GM20000 (cell line): ENCODE results near the gene TTI1.

Source experiments
- DNase-seq: peaks from one replicate; pipeline ENCODE4 v3.0.0; 2012; ENCODE audit warnings: low spot score
- CTCF ChIP-seq: IDR thresholded peaks from 2 replicates; pipeline ENCODE4 v1.5.1; 2012; ENCODE audit warnings: mild to moderate bottlenecking, control low read depth; ENCODE audit errors: extremely low read depth, missing control alignments

Gene TTI1

GRCh38 chr20:37980876-37981275, 52.4 kb downstream of the TTI1 start:
- TF ChIP-seq CTCF: no peak
- no peak for DNase-seq

DNA sequence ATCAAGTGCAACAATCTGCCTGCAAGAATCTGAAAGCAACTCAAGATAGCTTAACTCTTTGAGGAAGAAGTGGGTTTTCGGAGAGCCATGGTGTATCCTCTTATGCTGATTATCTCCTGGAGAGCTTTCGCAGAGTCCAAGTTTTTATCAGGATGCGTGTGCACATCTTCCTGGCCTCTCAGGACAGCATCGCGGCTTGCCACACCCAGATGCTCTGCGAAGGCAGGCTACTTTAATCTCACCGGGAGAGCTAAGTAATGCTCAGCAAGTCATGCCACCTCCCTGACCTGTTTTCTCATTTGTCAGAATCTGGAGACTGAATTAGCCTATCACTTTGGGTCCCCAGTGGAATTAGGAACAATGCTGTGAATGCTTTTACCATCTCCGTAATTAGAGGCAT, 52.9 kb downstream of the TTI1 start:
- DNase-seq: no peak

GRCh38 chr20:37979021-37979985, 54.0 kb downstream of the TTI1 start:
- no peak for DNase-seq
- no peak for TF ChIP-seq CTCF

More for the DNA sequence above, 52.9 kb downstream of the TTI1 start:
- no peak for TF ChIP-seq CTCF

- no peak for DNase-seq
- TF ChIP-seq CTCF: no peak
Observed at GRCh38 chr20:37977786-37978185, 55.5 kb downstream of the TTI1 start.

DNA sequence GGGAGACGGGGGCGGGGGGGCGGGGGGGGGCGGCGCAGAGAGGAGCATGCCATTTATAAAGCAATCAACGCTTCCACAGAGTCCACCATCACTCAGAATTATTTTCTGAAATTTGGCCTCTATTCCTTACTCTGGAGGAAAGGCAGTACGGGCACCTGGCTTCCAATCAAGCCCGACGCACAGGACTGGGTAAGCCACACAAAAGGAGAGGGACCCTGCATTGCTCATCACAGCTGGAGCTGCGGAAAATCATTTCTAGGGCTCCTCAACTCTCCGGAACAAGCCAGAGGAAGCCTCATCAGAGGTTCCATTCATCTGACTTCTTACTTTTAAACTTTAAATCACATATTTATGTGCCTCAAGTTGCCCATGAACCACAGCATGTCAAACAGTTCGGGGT, 55.9 kb downstream of the TTI1 start:
- no peak for TF ChIP-seq CTCF
- DNase-seq: no peak

DNA sequence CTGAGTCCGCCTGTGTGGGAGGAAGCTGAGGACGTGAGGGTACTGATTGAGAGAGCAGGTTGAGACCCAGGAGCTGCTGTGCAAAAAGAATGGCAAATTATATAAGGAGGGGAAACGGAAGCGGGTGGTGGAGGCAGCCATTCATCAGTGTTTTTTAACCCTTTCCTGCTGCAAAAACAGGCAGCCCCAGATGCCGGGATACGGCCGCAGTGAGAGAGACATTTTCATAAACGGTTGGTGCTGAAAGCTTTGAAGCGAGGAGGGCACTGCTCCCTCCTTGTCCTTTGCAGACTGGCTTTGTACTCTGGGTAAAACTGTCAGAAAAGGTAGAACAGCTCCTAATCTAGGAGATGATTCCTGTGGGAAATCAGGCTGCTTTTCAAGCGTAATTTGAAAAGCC, 56.4 kb downstream of the TTI1 start:
- DNase-seq: no peak
- no peak for TF ChIP-seq CTCF

GRCh38 chr20:37973059-37973910, 60.0 kb downstream of the TTI1 start:
- no peak for DNase-seq
- no peak for TF ChIP-seq CTCF
